ENCODE data around the gene DCLK3. TPM values are rescaled to one million over a fixed set of nuclear protein-coding genes. Genes with fewer than 3 reads are reported as not detected.

The DCLK3 gene
- total RNA-seq, 2 experiments from 2014 or later, result not detected

GRCh38 chr3:36786921-36787890 lies 22.9 kb upstream of the DCLK3 start:
- H3K4me1 Mint-ChIP-seq (ENCODE audit: low read depth), result no peaks in the 10 kb centered on the region
- H3K27ac Mint-ChIP-seq, result no peak overlapping the region
- Histone ChIP-seq H3K4me3 (ENCODE audit: low read length) (no peak overlapping the region), H3K36me3 (ENCODE audit: insufficient read depth, low read length) (no peaks in the 10 kb centered on the region), H3K27me3 (ENCODE audit: control insufficient read depth in 1 of 2, insufficient read depth in 2 of 2, low read length in 2 of 2) (peaks cover 0 to 6% of the 10 kb centered on the region in 2 experiments), H3K9me3 (ENCODE audit: control insufficient read depth in 1 of 2, insufficient read depth in 1 of 2, low read length in 2 of 2) (no peaks in the 10 kb centered on the region), H3K27ac (ENCODE audit: low read depth in 1 of 2, low read length in 2 of 2) (no peak overlapping the region), H3K4me1 (ENCODE audit: insufficient read depth, low read length) (no peaks in the 10 kb centered on the region)
- no peaks in the 10 kb centered on the region for H3K9me3 Mint-ChIP-seq
- H3K36me3 Mint-ChIP-seq (ENCODE audit: low read depth), result no peaks in the 10 kb centered on the region
- ChIA-PET CTCF (no interaction called here), POLR2A (no interaction called here)
- DNase-seq, result peak in 3 of 14 experiments; percentile 16 to 37 (median 16)
- no peak for ATAC-seq (ENCODE audit: poor library complexity)
- no peak for TF ChIP-seq CTCF (IDR thresholded peaks at IDR 0.05)
- H3K27me3 Mint-ChIP-seq, result no peaks in the 10 kb centered on the region
- intact Hi-C loops (cut with DNase I, micrococcal nuclease), result no loop called here
- H3K4me3 Mint-ChIP-seq, result no peak overlapping the region

- Histone ChIP-seq H3K36me3 (ENCODE audit: insufficient read depth, low read length) (no peaks in the 10 kb centered on the region), H3K27me3 (ENCODE audit: control insufficient read depth in 1 of 2, insufficient read depth in 2 of 2, low read length in 2 of 2) (no peaks in the 10 kb centered on the region), H3K9me3 (ENCODE audit: control insufficient read depth in 1 of 2, insufficient read depth in 1 of 2, low read length in 2 of 2) (peaks cover 0 to 5% of the 10 kb centered on the region in 2 experiments), H3K27ac (ENCODE audit: low read depth in 1 of 2, low read length in 2 of 2) (no peak overlapping the region), H3K4me3 (ENCODE audit: low read length) (no peak overlapping the region), H3K4me1 (ENCODE audit: insufficient read depth, low read length) (no peaks in the 10 kb centered on the region)
- no peak for ATAC-seq (ENCODE audit: poor library complexity)
- POLR2A ChIA-PET, result no interaction called here
- H3K27ac Mint-ChIP-seq, result no peak overlapping the region
- DNase-seq, result no peak
- no peaks in the 10 kb centered on the region for H3K27me3 Mint-ChIP-seq
- CTCF ChIA-PET, result interaction anchor here (1.5 kb wide), 1 partner anchor 12 kb away, joined by 3 read pairs; no protein-coding TSS in a partner anchor
- H3K36me3 Mint-ChIP-seq (ENCODE audit: low read depth), result no peaks in the 10 kb centered on the region
- intact Hi-C loops (cut with DNase I, micrococcal nuclease), result no loop called here
- H3K4me3 Mint-ChIP-seq, result no peak overlapping the region
- H3K4me1 Mint-ChIP-seq (ENCODE audit: low read depth), result no peaks in the 10 kb centered on the region
- TF ChIP-seq CTCF (IDR thresholded peaks at IDR 0.05), result no peak
- H3K9me3 Mint-ChIP-seq, result no peaks in the 10 kb centered on the region
These were observed 19.8 kb upstream of the DCLK3 start for GRCh38 chr3:36784138-36784635.

GRCh38 chr3:36777424-36778218 lies 13.3 kb upstream of the DCLK3 start:
- TF ChIP-seq CTCF (IDR thresholded peaks at IDR 0.05), result no peak
- Mint-ChIP-seq H3K4me1 (ENCODE audit: low read depth) (no peaks in the 10 kb centered on the region), H3K9me3 (no peaks in the 10 kb centered on the region), H3K36me3 (ENCODE audit: low read depth) (no peaks in the 10 kb centered on the region), H3K27ac (no peak overlapping the region), H3K4me3 (no peak overlapping the region), H3K27me3 (no peaks in the 10 kb centered on the region)
- Histone ChIP-seq H3K27me3 (ENCODE audit: control insufficient read depth in 1 of 2, insufficient read depth in 2 of 2, low read length in 2 of 2) (no peaks in the 10 kb centered on the region), H3K4me1 (ENCODE audit: insufficient read depth, low read length) (no peaks in the 10 kb centered on the region), H3K9me3 (ENCODE audit: control insufficient read depth in 1 of 2, insufficient read depth in 1 of 2, low read length in 2 of 2) (peaks cover 0 to 5% of the 10 kb centered on the region in 2 experiments), H3K36me3 (ENCODE audit: insufficient read depth, low read length) (no peaks in the 10 kb centered on the region), H3K4me3 (ENCODE audit: low read length) (no peak overlapping the region), H3K27ac (ENCODE audit: low read depth in 1 of 2, low read length in 2 of 2) (no peak overlapping the region)
- CTCF ChIA-PET, result no interaction called here
- DNase-seq, result no peak
- POLR2A ChIA-PET, result no interaction called here
- intact Hi-C loops (cut with DNase I, micrococcal nuclease), result no loop called here
- ATAC-seq (ENCODE audit: poor library complexity), result no peak
